Measurements from ENCODE around the gene SLC30A5. TPM values are rescaled to one million over a fixed set of nuclear protein-coding genes. Genes with fewer than 3 reads are reported as not detected.
"Not testable (repeated sequence)": the region's sequence is repeated elsewhere in the genome, so short reads cannot be mapped to it uniquely, and the experiment has no call there.

Gene SLC30A5
- total RNA-seq = 52.0 TPM

GRCh38 chr5:69093771-69094482 lies at the start of gene SLC30A5:
Gene SLC30A5, plus strand, starts transcription at chr5:69094014. Its CDS starts 242 bp downstream, at chr5:69094256.
- peak; percentile 99 for DNase-seq

- not testable (repeated sequence) for DNase-seq
Observed at GRCh38 chr5:69045213-69045612, 48.6 kb upstream of the SLC30A5 start.

GRCh38 chr5:69046375-69046957 lies 47.3 kb upstream of the SLC30A5 start:
- DNase-seq = no peak

- no peak for DNase-seq
Observed at GRCh38 chr5:69048230-69048629, 45.6 kb upstream of the SLC30A5 start.

- no peak for DNase-seq
Observed at GRCh38 chr5:69049151-69049550, 44.7 kb upstream of the SLC30A5 start.

DNA sequence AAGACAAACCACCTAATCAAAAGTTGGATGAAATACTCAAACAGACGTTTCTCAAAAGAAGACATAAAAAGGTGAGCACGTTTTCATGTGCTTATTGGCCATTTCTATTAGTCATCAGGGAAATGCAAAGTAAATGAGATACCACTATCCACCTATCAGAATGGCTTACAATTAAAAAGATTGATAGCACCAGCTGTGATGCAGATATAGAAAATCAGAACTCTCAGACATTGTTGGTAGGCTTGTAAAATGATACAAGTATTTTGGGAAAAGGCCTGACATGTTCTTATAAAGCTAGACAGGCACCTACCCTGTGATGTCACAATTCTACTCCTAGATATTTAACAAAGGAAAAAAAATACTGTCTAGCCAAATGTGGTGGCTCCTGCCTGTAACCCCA lies 44.0 kb upstream of the SLC30A5 start:
- no peak for DNase-seq

- no peak for DNase-seq
Observed at GRCh38 chr5:69050214-69050613, 43.6 kb upstream of the SLC30A5 start.

DNA sequence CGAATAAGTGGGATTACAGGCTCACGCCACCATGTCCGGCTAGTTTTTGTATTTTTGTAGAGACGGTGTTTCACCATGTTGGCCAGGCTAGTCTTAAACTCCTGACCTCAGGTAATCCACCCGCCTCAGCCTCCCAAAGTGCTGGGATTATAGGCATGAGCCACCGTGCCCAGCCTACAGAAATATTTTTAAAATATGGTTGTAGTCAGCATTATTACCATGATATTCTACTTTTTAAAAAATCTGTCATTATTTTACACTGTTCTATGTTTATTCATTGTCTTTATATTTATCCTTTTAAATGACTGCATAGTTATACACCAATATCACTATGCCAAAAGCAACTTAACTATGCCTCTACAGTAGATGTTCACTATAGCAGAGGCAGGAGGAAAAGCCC lies 41.6 kb upstream of the SLC30A5 start:
- DNase-seq = no peak

DNA sequence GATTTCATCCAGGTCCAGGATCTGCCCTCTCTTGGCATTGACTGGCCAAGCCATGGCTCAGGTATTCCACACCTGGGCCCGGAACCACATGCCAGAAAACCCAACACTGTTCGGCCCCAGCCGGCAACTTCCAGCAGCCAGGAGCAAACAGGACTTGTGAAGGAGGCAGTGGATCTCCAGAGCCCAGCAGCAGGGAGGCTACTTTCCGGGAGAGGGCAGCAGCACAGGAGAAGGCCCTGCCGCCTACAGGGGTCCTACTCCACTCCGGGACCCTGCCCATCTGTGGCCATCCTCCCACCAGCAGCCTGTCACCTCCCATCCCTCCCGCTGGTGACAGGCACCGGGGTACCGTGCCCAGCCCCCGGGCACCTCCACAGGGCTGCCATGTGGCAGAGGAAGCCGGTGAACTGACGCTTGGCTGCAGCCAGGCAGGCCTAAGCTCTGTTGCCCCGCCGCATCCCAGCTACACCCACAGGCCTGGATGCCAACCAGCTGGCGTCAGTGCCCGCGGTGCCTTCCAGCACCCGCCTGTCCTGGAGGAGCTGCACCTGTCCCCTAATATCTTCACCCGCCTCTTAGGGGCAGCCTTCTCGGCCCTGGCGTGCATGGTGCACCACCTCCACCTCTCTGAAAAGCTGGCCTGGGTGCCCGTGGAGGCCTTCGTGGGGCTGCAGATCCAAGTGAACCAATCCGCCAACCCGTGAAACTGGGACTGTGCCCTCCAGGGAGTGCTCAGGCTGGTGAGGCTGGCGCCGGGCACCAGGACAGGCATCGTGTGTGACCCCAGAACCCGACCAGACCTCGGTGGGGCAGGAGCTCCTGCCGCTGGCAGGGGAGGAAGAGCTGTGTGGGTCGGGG lies 18.9 kb upstream of the SLC30A5 start:
- DNase-seq = no peak

- no peak for DNase-seq
Observed at GRCh38 chr5:69075522-69076179, 18.2 kb upstream of the SLC30A5 start.

- DNase-seq = no peak
Observed at GRCh38 chr5:69078921-69079540, 14.8 kb upstream of the SLC30A5 start.

DNA sequence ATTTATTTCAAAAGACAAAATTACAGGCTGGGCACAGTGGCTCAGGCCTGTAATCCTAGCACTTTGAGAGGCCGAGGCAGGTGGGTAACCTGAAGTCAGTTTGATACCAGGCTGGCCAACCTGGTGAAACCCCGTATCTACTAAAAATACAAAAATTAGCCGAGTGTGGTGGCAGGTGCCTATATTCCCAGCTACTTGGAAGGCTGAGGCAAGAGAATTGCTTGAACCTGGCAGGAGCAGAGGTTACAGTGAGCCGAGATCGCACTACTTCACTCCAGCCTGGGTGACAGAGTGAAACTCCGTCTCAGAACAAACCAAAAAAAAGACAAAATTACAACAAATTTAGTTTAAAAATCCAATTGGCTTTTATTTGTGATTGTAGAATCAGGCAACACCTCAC lies 14.3 kb upstream of the SLC30A5 start:
- DNase-seq = no peak

DNA sequence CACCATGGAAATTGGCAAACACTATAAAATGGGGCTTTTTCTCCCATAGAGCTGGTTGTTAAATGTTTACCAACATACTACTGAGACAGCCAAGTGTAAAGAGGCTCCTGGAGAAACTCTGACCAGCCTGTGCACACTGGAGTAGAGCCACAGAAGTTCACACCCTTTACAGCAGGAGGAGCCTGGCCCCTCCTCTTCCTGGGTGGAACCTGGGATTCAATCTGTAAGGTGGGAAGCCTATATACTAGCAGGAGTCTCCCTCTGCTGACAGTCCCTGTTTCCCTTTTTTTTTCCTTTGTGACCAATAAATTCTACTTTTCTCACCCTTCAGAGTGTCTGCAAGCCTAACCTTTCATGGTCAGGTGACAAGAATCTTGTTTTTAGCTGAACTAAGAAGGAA lies 10.4 kb upstream of the SLC30A5 start:
- DNase-seq = no peak

DNA sequence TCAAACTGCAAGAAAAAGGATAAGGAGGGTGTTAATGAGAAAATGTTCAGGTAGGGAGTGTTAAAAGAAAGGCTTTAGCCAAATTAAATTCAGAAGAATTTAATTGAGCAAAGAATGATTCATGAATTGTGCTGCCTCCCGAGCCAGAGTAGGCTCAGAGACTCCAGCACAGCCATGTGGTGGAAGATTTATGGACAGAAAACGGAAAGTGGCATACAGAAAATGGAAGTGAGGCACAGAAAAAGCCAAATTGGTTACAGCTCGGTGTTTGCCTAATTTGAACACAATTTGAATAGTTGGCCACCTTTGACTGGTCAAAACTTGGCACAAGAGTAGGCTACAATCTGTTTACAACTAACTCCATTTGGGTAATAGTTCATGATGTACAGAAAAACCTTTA lies 9.6 kb upstream of the SLC30A5 start:
- no peak for DNase-seq

DNA sequence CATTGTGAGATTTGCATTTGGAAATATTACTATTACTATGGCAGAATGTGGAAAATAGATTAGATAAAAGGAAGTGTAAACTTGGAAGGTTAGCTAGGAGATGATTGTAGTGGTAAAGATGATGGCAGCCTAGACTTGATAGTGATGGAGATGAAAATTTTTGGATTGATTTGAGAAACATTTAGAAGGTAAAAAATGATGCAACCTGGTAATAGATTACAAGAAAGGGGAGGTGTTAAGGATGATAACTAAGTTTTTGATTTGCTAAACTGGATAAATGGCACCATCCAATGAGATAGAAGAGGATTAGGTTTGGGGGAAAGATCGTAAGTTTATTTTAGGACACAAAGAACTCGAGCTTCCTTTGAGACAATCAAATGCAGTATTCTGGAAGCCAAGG lies 8.9 kb upstream of the SLC30A5 start:
- DNase-seq = no peak

DNA sequence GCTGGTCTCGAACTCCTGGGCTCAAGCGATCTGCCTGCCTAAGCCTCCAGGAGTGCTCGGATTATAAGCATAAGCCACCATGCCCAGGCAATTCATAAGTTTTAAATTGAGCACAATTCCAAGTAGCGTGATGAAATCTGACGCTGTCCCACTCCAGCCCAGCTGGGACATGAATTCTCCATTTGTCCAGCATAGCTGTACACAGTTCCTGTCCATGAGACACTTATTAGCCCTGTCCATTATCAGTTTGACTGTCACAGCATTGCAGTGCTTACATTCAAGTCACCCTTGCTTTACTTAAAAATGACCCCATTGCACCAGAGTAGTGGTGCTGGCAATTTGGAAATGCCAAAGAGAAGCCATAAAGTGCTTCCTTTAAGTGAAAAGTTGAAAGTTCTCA lies 7.6 kb upstream of the SLC30A5 start:
- DNase-seq = no peak

GRCh38 chr5:69088006-69088405 lies 5.8 kb upstream of the SLC30A5 start:
- DNase-seq = not testable (repeated sequence)

DNA sequence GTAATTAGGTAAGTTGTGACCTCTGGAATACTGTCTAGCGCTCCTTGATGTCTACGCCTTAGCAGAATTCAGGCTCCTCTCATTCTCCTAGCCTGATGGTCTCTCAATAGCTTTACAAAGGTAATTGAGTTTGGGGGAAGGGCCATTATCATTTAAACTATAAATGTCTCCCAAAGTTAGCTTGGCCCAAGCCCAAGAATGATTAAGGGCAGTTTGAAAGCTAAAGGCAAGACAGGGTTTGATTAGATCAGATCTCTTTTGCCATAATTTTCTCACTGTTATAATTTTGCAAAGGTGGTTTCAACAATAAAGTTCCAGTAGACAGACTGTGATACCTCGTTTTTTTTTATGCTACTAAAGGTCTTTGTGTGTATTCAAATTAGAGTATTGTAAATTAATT lies 3.7 kb upstream of the SLC30A5 start:
- no peak for DNase-seq

GRCh38 chr5:69091771-69092170 lies 2.0 kb upstream of the SLC30A5 start:
- no peak for DNase-seq

GRCh38 chr5:69092969-69093368 lies 845 bp upstream of the SLC30A5 start:
- no peak for DNase-seq

- DNase-seq = no peak
Observed at GRCh38 chr5:69099302-69099701, 5.5 kb downstream of the SLC30A5 start.

DNA sequence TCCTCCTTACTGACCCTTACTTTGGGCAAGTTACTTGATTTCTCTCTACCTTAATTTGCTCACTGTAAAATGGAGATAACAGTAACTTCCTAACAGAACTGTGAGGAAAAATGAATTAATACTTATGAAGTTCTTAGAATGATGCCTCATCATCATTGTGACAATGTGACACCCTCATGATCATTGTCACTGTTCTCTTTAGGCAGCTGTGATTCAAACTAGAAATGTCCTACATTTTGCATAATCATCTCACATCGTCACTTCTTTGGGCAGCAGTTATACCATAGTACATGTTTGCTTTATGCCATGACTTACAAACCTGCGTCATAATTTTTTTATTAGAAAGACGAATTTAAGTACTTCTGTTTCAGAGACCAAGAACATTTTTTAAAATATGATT lies 9.7 kb downstream of the SLC30A5 start:
- DNase-seq = no peak

Measured in skin of body (tissue), 2 donors.